NT2/D1 (cell line): ENCODE results near the gene HES4.

Experiments used
- DNase-seq: peaks from one replicate; pipeline ENCODE4 v3.0.0-alpha.2; 2011; ENCODE audit warnings: low read depth, low spot score
- H3K27me3 ChIP-seq: 2 replicates; pipeline ENCODE4 v1.6.0; 2011; ENCODE audit warnings: mild to moderate bottlenecking; ENCODE audit not compliant: insufficient read length, insufficient read depth
- H3K36me3 ChIP-seq: 2 replicates; pipeline ENCODE4 v1.6.1; 2011; ENCODE audit warnings: mild to moderate bottlenecking, low read length, mixed read lengths; ENCODE audit not compliant: insufficient read depth, insufficient read length
- H3K4me1 ChIP-seq: 2 replicates; pipeline ENCODE4 v1.5.1; 2011; ENCODE audit not compliant: insufficient read depth, insufficient read length
- H3K4me3 ChIP-seq: 2 replicates; pipeline ENCODE4 v1.5.1; 2011; ENCODE audit warnings: low read depth; ENCODE audit not compliant: insufficient read length
- H3K9ac ChIP-seq: 2 replicates; pipeline ENCODE4 v1.6.0; 2011; ENCODE audit warnings: low read depth; ENCODE audit not compliant: insufficient read length
- H3K9me3 ChIP-seq: 2 replicates; pipeline ENCODE4 v1.5.1; 2011; ENCODE audit warnings: mild to moderate bottlenecking, low read length; ENCODE audit not compliant: insufficient read depth
- SUZ12 ChIP-seq: IDR thresholded peaks from 2 replicates; pipeline ENCODE4 v1.6.1; 2011; ENCODE audit not compliant: insufficient read length, insufficient read depth; ENCODE audit errors: extremely low read depth
- YY1 ChIP-seq: IDR thresholded peaks from 2 replicates; pipeline ENCODE4 v1.6.1; 2011; ENCODE audit not compliant: insufficient read length, insufficient read depth
- ZNF274 ChIP-seq: IDR thresholded peaks from 2 replicates; pipeline ENCODE4 v1.6.1; 2011; ENCODE audit warnings: mild to moderate bottlenecking, low read depth, low read length

Gene HES4, protein sequence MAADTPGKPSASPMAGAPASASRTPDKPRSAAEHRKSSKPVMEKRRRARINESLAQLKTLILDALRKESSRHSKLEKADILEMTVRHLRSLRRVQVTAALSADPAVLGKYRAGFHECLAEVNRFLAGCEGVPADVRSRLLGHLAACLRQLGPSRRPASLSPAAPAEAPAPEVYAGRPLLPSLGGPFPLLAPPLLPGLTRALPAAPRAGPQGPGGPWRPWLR

DNA sequence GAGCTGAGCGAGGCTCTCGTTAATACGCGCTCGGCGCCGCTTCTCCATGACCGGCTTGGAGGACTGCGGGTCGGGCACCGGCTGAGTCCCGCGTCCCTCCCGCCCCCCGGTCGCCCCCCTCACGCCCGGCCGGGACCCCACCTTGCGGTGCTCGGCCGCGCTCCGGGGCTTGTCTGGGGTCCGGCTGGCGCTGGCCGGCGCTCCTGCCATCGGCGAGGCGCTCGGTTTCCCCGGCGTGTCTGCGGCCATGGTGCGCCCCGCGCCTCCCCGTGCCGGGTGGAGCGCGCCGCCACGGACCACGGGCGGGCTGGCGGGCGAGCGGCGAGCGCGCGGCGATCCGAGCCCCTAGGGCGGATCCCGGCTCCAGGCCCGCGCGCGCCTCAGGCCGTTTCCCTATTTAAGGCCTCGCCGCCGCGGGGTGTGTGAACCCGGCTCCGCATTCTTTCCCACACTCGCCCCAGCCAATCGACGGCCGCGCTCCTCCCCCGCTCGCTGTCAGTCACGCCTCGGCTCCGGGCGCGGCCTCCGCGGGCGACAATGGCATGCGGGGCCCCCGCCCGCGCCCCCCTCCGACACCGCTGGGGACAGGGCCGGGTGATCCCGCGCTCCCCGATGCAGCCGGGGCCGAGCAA lies at the start of gene HES4:
HES4 (minus strand) TSS at position 373 of the 632 bp plus-strand sequence; CDS start at position 249, 124 bp downstream.
- DNase-seq = peak; percentile 75
- Histone ChIP-seq H3K36me3 (peaks cover 11% of the 10 kb centered on the region), H3K9me3 (no peaks in the 10 kb centered on the region), H3K4me3 (peak within 1 kb of the TSS; percentile 66), H3K27me3 (no peaks in the 10 kb centered on the region), H3K4me1 (peaks cover 27% of the 10 kb centered on the region), H3K9ac (peak within 1 kb of the TSS; percentile 94)
- TF ChIP-seq YY1 = no peak
- no peak for TF ChIP-seq ZNF274
- no peak for TF ChIP-seq SUZ12

DNA sequence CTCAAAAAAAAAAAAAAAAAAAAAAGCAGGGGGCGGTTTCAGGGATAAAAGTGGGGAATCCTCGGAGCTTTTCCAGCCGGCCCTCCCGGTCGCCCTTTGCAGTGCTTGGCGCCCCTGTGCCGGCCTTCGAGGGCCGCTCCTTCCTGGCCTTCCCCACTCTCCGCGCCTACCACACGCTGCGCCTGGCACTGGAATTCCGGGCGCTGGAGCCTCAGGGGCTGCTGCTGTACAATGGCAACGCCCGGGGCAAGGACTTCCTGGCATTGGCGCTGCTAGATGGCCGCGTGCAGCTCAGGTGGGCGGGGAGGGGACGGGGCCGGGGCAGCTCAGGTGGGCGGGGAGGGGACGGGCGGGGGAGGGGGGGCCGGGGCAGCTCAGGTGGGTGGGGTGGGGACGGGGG lies 48.9 kb upstream of the HES4 start:
- Histone ChIP-seq H3K4me3 (no peak overlapping the region), H3K27me3 (no peaks in the 10 kb centered on the region), H3K9me3 (no peaks in the 10 kb centered on the region), H3K36me3 (peaks cover 83% of the 10 kb centered on the region), H3K9ac (no peak overlapping the region), H3K4me1 (no peaks in the 10 kb centered on the region)
- TF ChIP-seq YY1 = no peak
- TF ChIP-seq SUZ12 = no peak
- TF ChIP-seq ZNF274 = no peak
- no peak for DNase-seq

DNA sequence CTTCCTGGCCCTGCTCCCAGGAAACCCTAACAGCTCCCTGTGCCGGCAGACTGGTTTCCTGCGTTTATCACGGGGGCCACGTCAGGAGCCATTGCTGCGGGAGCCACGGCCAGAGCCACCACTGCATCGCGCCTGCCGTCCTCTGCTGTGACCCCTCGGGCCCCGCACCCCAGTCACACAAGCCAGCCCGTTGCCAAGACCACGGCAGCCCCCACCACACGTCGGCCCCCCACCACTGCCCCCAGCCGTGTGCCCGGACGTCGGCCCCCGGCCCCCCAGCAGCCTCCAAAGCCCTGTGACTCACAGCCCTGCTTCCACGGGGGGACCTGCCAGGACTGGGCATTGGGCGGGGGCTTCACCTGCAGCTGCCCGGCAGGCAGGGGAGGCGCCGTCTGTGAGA lies 48.1 kb upstream of the HES4 start:
- no peak for DNase-seq
- Histone ChIP-seq H3K27me3 (no peaks in the 10 kb centered on the region), H3K9me3 (no peaks in the 10 kb centered on the region), H3K4me3 (no peak overlapping the region), H3K4me1 (no peaks in the 10 kb centered on the region), H3K36me3 (peaks cover 83% of the 10 kb centered on the region), H3K9ac (no peak overlapping the region)
- TF ChIP-seq SUZ12 (no peak), YY1 (no peak), ZNF274 (no peak)

DNA sequence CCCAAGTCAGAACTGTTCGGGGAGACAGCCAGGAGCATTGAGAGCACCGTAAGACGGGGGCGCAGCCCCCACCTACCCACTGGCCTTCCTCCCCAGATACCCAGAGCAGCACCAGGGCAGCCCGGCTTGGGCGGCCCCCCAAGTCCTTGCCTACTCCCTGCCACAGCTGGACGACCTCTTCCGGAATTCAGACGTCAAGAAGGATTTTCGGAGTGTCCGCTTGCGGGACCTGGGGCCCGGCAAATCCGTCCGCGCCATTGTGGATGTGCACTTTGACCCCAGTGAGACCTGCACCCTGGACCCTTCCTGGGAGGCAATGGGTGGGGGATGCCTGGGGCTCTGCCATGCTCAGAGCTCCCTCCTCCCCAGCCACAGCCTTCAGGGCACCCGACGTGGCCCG lies 47.5 kb upstream of the HES4 start:
- H3K9me3 ChIP-seq = no peaks in the 10 kb centered on the region
- DNase-seq = no peak
- TF ChIP-seq SUZ12 (no peak), YY1 (no peak), ZNF274 (no peak)
- peaks cover 83% of the 10 kb centered on the region for H3K36me3 ChIP-seq
- H3K27me3 ChIP-seq = no peaks in the 10 kb centered on the region
- H3K4me1 ChIP-seq = no peaks in the 10 kb centered on the region
- no peak overlapping the region for H3K4me3 ChIP-seq
- no peak overlapping the region for H3K9ac ChIP-seq

DNA sequence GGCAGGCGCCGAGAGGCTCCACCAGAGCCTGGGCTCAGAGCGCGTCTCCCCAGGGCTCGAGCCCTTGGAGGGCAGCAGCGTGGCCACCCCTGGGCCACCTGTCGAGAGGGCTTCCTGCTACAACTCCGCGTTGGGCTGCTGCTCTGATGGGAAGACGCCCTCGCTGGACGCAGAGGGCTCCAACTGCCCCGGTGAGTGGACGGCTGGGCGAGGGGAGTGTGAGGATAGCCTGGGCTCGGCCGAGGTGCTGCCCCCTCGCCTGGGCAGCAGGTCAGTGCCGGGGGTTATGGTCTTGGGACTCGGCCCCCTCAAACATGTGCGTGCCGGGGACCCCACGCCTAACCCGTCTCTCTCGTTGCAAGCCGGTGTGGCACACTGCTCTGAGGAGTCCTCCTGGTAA lies 46.9 kb upstream of the HES4 start:
- no peak overlapping the region for H3K4me3 ChIP-seq
- H3K27me3 ChIP-seq = no peaks in the 10 kb centered on the region
- H3K4me1 ChIP-seq = no peaks in the 10 kb centered on the region
- H3K9ac ChIP-seq = no peak overlapping the region
- peaks cover 83% of the 10 kb centered on the region for H3K36me3 ChIP-seq
- no peaks in the 10 kb centered on the region for H3K9me3 ChIP-seq
- TF ChIP-seq SUZ12 (no peak), YY1 (no peak), ZNF274 (no peak)
- DNase-seq = no peak

DNA sequence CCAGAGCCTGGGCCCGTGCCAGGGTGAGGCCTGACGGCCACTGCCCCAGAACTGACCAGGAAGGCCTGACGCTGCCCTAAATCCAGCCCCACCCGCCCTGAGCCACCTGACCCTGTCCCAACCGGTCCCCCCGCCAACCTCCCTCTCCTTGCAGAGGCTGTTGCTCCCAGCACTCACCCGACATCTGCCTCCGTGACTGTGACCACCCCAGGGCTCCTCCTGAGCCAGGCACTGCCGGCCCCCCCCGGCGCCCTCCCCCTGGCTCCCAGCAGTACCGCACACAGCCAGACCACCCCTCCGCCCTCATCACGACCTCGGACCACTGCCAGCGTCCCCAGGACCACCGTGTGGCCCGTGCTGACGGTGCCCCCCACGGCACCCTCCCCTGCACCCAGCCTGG lies 46.3 kb upstream of the HES4 start:
- no peak for DNase-seq
- H3K27me3 ChIP-seq = no peaks in the 10 kb centered on the region
- H3K9me3 ChIP-seq = no peaks in the 10 kb centered on the region
- H3K4me1 ChIP-seq = no peaks in the 10 kb centered on the region
- H3K9ac ChIP-seq = no peak overlapping the region
- H3K36me3 ChIP-seq = peaks cover 81% of the 10 kb centered on the region
- TF ChIP-seq ZNF274 (no peak), SUZ12 (no peak), YY1 (no peak)
- H3K4me3 ChIP-seq = no peak overlapping the region

DNA sequence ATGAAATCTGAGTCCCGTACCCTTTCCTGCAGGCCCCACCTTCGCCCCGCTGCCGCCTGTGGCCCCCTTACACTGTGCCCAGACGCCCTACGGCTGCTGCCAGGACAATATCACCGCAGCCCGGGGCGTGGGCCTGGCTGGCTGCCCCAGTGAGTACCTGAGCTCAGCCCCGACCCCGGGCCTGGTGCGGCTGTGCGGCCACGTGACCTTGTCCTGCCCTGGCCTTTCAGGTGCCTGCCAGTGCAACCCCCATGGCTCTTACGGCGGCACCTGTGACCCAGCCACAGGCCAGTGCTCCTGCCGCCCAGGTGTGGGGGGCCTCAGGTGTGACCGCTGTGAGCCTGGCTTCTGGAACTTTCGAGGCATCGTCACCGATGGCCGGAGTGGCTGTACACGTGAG lies 45.2 kb upstream of the HES4 start:
- TF ChIP-seq SUZ12 = no peak
- TF ChIP-seq ZNF274 = no peak
- no peak for TF ChIP-seq YY1
- H3K27me3 ChIP-seq = no peaks in the 10 kb centered on the region
- H3K9me3 ChIP-seq = no peaks in the 10 kb centered on the region
- DNase-seq = no peak
- H3K4me3 ChIP-seq = no peak overlapping the region
- H3K4me1 ChIP-seq = peaks cover 1% of the 10 kb centered on the region
- peaks cover 74% of the 10 kb centered on the region for H3K36me3 ChIP-seq
- H3K9ac ChIP-seq = no peak overlapping the region
